Right atrium auricular region (tissue), 2 donors: ENCODE measurements around the gene CTSL. TPM values are rescaled to one million over a fixed set of nuclear protein-coding genes. Genes with fewer than 3 reads are reported as not detected.

Experiments used
- DNase-seq: peaks from one replicate; pipeline ENCODE4 v3.0.0-alpha.2; 2019; ENCODE audit warnings: low spot score
- H3K27ac ChIP-seq, 2 donors: fragments of 200-600 bp; sonication (generic); 1 replicate in 1 of 2; 2 replicates in 1 of 2; pipeline ENCODE4 v1.5.1; 2016 to 2019
- H3K27me3 ChIP-seq, 2 donors: fragments of 200-600 bp; sonication (generic); one replicate each; pipeline versions ENCODE4 v1.5.1 to v1.6.0; 2017 to 2019
- H3K36me3 ChIP-seq: fragments of 200-600 bp; sonication (generic); one replicate; pipeline ENCODE4 v1.5.1; 2016
- H3K4me1 ChIP-seq, 2 donors: fragments of 200-600 bp; sonication (generic); one replicate each; pipeline versions ENCODE4 v1.5.1 to v1.6.0; 2017 to 2019
- H3K4me3 ChIP-seq, 2 donors: fragments of 200-600 bp; sonication (generic); 1 replicate in 1 of 2; 2 replicates in 1 of 2; pipeline ENCODE4 v1.5.1; 2017 to 2019; ENCODE audit warnings: mild to moderate bottlenecking in 1 of 2, moderate library complexity in 1 of 2
- H3K9me3 ChIP-seq, 2 donors: fragments of 200-600 bp; sonication (generic); one replicate each; pipeline ENCODE4 v1.5.1; 2019
- total RNA-seq, 2 donors: library from RNA; depleted of rRNA; stranded (reverse); fragments of >200 nt; gene quantifications; one replicate each; pipeline ENCODE4 v1.1.0, GENCODE V29; 2016
- TF ChIP-seq, protein P1 (sequence below), 2 donors: fragments of 200-600 bp; sonication (generic); IDR thresholded peaks; one replicate each; pipeline ENCODE4 v1.5.1; 2019; ENCODE audit warnings: antibody characterized with exemption in 2 of 2

CTSL gene
- total RNA-seq, 2 donors from 2014 or later, result 122 to 169 TPM

DNA sequence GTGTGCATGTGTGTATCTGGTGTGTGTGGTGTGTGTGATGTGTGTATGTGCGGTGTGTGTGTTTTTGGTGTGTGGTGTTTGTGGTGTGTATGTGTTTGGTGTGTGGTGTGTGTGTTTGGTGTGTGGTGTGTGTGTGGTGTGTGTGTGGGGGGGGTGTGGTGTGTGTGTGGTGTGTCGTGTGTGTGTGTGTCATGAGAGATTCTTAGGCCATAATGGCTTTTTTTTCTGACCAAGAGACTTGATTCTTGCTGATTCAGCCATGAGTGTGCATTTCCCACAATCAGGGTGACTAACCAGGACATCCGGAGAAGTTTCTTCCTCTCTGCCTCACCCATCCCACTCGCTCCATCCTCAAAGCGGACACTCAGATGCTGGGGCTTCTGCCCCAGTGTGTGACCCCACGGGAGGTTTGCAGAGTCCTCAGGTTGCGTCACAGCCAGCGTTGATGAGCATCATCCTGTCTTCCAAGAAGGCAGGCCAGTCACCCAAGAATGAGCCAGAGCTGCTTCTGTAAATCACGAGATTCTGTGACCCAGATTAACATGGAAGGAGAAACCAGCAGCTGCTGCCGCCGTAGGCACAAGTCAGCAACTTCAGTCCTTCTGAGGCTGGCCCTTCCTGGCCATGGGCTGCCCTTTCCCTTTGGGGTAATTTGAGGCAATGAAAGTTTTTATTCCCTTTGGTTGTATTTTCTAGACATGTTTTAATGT, 12.5 kb upstream of the CTSL start:
- peak; percentile 96 for DNase-seq
- Histone ChIP-seq H3K36me3 (no peaks in the 10 kb centered on the region), H3K27ac (peak overlapping the region; percentile 66 to 71), H3K4me1 (peaks cover 0 to 8% of the 10 kb centered on the region in 2 donors), H3K27me3 (no peaks in the 10 kb centered on the region), H3K9me3 (no peaks in the 10 kb centered on the region), H3K4me3 (peak overlapping the region in 1 of 2 donors; percentile 15)
- TF ChIP-seq, protein P1, sequence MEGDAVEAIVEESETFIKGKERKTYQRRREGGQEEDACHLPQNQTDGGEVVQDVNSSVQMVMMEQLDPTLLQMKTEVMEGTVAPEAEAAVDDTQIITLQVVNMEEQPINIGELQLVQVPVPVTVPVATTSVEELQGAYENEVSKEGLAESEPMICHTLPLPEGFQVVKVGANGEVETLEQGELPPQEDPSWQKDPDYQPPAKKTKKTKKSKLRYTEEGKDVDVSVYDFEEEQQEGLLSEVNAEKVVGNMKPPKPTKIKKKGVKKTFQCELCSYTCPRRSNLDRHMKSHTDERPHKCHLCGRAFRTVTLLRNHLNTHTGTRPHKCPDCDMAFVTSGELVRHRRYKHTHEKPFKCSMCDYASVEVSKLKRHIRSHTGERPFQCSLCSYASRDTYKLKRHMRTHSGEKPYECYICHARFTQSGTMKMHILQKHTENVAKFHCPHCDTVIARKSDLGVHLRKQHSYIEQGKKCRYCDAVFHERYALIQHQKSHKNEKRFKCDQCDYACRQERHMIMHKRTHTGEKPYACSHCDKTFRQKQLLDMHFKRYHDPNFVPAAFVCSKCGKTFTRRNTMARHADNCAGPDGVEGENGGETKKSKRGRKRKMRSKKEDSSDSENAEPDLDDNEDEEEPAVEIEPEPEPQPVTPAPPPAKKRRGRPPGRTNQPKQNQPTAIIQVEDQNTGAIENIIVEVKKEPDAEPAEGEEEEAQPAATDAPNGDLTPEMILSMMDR (IDR thresholded peaks at IDR 0.05), result no peak

GRCh38 chr9:87713988-87714330, 12.0 kb upstream of the CTSL start:
- no peaks in the 10 kb centered on the region for H3K9me3 ChIP-seq
- TF ChIP-seq, protein P1 (IDR thresholded peaks at IDR 0.05), result no peak
- H3K36me3 ChIP-seq, result no peaks in the 10 kb centered on the region
- H3K4me1 ChIP-seq, result peaks cover 0 to 8% of the 10 kb centered on the region in 2 donors
- H3K27ac ChIP-seq, result peak overlapping the region; percentile 66 to 71
- no peak for DNase-seq
- H3K27me3 ChIP-seq, result no peaks in the 10 kb centered on the region
- peak overlapping the region in 1 of 2 donors; percentile 15 for H3K4me3 ChIP-seq

DNA sequence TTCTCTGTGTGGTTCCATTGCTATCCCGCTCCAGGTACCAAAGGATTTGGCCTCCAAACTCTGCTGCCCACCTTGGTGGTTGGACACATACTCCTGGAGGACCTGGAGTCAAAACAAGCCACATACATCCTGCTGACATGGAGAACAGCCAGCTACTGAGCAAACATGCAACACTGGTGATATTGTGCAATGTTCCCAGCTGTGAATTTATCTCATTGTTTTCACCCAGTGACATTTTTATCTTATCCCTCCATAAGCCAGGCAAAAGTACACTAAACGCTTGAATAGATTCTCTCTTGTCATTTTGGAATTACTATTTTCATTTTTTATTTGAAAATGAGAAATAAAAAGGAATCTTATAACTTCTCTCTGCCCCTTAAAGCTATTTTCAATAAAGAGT, 11.1 kb upstream of the CTSL start:
- DNase-seq, result peak; percentile 73
- H3K27me3 ChIP-seq, result no peaks in the 10 kb centered on the region
- H3K4me3 ChIP-seq, result no peak overlapping the region
- no peaks in the 10 kb centered on the region for H3K36me3 ChIP-seq
- no peaks in the 10 kb centered on the region for H3K9me3 ChIP-seq
- peaks cover 0 to 8% of the 10 kb centered on the region in 2 donors for H3K4me1 ChIP-seq
- TF ChIP-seq, protein P1 (IDR thresholded peaks at IDR 0.05), result no peak
- H3K27ac ChIP-seq, result peak overlapping the region; percentile 66 to 71

DNA sequence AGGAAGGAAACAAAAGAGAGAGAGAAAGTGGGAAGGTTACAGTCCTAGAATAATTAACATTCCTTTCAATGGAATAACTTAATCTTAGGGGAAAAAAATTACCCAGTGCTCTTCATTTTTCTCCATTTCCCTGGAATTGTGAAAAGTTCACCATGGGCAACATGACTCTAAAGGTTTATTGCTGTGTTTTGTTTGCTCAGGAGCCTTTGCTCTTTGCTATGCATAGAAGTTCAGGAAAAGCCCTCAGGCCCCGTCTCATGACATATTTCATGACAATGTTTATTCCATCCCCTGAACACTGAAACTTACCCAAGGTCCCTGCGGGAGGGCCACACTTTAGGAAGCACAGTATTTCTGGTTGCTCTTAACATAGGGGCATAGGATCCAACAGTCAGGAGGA, 9.8 kb upstream of the CTSL start:
- Histone ChIP-seq H3K4me1 (peaks cover 0 to 8% of the 10 kb centered on the region in 2 donors), H3K27ac (no peak overlapping the region)
- TF ChIP-seq, protein P1 (IDR thresholded peaks at IDR 0.05), result no peak

DNA sequence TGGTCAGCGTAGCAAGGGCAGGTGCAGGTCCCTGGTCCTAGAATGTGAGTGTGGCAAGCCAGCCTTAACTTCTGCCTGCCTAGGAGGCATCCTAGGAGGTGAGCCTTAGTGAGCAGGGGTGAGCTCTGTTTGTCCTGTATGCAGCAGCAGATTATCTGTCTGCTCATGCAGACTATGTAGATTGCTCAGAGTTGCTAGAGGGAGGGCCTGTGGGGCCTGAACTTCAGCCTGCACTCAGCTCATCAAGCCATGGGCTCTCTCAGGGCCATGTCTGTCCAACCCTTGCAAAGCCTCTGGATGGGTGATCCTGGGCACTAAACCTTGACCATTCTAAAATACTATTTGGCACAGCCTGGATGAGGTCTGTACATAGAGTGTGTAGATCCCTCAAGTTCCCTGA, 8.5 kb upstream of the CTSL start:
- Histone ChIP-seq H3K4me1 (peaks cover 0 to 8% of the 10 kb centered on the region in 2 donors), H3K9me3 (no peaks in the 10 kb centered on the region), H3K27ac (no peak overlapping the region), H3K36me3 (no peaks in the 10 kb centered on the region), H3K4me3 (no peak overlapping the region), H3K27me3 (no peaks in the 10 kb centered on the region)
- DNase-seq, result no peak
- TF ChIP-seq, protein P1 (IDR thresholded peaks at IDR 0.05), result no peak

More for the DNA sequence above, 9.8 kb upstream of the CTSL start:
- no peaks in the 10 kb centered on the region for H3K9me3 ChIP-seq
- no peaks in the 10 kb centered on the region for H3K36me3 ChIP-seq
- no peak for DNase-seq
- no peak overlapping the region for H3K4me3 ChIP-seq
- no peaks in the 10 kb centered on the region for H3K27me3 ChIP-seq

- peaks cover 0 to 8% of the 10 kb centered on the region in 2 donors for H3K4me1 ChIP-seq
- H3K27ac ChIP-seq, result no peak overlapping the region
- no peak for DNase-seq
- TF ChIP-seq, protein P1 (IDR thresholded peaks at IDR 0.05), result no peak
- no peak overlapping the region for H3K4me3 ChIP-seq
- H3K36me3 ChIP-seq, result no peaks in the 10 kb centered on the region
- no peaks in the 10 kb centered on the region for H3K27me3 ChIP-seq
- H3K9me3 ChIP-seq, result no peaks in the 10 kb centered on the region
These were observed 7.7 kb upstream of the CTSL start for GRCh38 chr9:87718231-87718630.
